H9 (cell line): ENCODE data around the gene DIAPH3. TPM values are rescaled to one million over a fixed set of nuclear protein-coding genes. Genes with fewer than 3 reads are reported as not detected.

ENCODE experiments used
- DNase-seq: peaks from one replicate; pipeline ENCODE4 v3.0.0-alpha.2; 2017
- H2AFZ ChIP-seq: one replicate; pipeline ENCODE4 v1.6.1; 2013; ENCODE audit warnings: mild to moderate bottlenecking, low read length, control low read depth, moderate library complexity
- H2AK5ac ChIP-seq: 2 replicates; pipeline ENCODE4 v1.6.1; 2013; ENCODE audit warnings: low read length, control low read depth, mixed read lengths; ENCODE audit not compliant: insufficient read length
- H2BK120ac ChIP-seq: one replicate; pipeline ENCODE4 v1.6.1; 2013; ENCODE audit warnings: low read depth, mild to moderate bottlenecking, low read length, control low read depth, inconsistent platforms; ENCODE audit not compliant: poor library complexity, severe bottlenecking
- H2BK12ac ChIP-seq: 2 replicates; pipeline ENCODE4 v1.6.1; 2013; ENCODE audit warnings: low read length, control low read depth, mixed read lengths, low read depth; ENCODE audit not compliant: insufficient read length
- H2BK15ac ChIP-seq: 2 replicates; pipeline ENCODE4 v1.6.1; 2013; ENCODE audit warnings: low read depth, low read length, control low read depth
- H2BK20ac ChIP-seq: one replicate; pipeline ENCODE4 v1.6.1; 2013; ENCODE audit warnings: low read depth, mild to moderate bottlenecking, low read length, control low read depth, inconsistent platforms; ENCODE audit not compliant: poor library complexity, severe bottlenecking
- H2BK5ac ChIP-seq: 2 replicates; pipeline ENCODE4 v1.6.1; 2013; ENCODE audit warnings: low read length, control low read depth, mixed read lengths; ENCODE audit not compliant: insufficient read length
- H3K14ac ChIP-seq: 2 replicates; pipeline ENCODE4 v1.6.1; 2013; ENCODE audit warnings: low read length, control low read depth; ENCODE audit not compliant: insufficient read depth
- H3K18ac ChIP-seq: 2 replicates; pipeline ENCODE4 v1.6.1; 2013; ENCODE audit warnings: low read depth, mild to moderate bottlenecking, mixed read lengths, low read length, control low read depth; ENCODE audit not compliant: insufficient read length
- H3K23ac ChIP-seq: 2 replicates; pipeline ENCODE4 v1.6.1; 2013; ENCODE audit warnings: low read length, control low read depth, mixed read lengths, low read depth; ENCODE audit not compliant: insufficient read length
- H3K23me2 ChIP-seq: 2 replicates; pipeline ENCODE4 v1.6.1; 2013; ENCODE audit warnings: low read depth, mild to moderate bottlenecking, mixed read lengths, low read length, control low read depth; ENCODE audit not compliant: insufficient read length, poor library complexity, severe bottlenecking
- H3K27ac ChIP-seq: 2 replicates; pipeline ENCODE4 v1.5.1; 2013; ENCODE audit warnings: low read length, control low read depth, mixed read lengths, low read depth; ENCODE audit not compliant: insufficient read length
- H3K27me3 ChIP-seq: 2 replicates; pipeline ENCODE4 v1.6.1; 2013; ENCODE audit warnings: low read length, control low read depth, inconsistent platforms; ENCODE audit not compliant: insufficient read depth
- H3K4ac ChIP-seq: 2 replicates; pipeline ENCODE4 v1.6.1; 2013; ENCODE audit warnings: low read depth, mild to moderate bottlenecking, control low read depth, inconsistent platforms, low read length, moderate library complexity
- H3K4me1 ChIP-seq: 2 replicates; pipeline ENCODE4 v1.6.1; 2013; ENCODE audit warnings: low read length, control low read depth, inconsistent platforms; ENCODE audit not compliant: insufficient read depth
- H3K4me2 ChIP-seq: 2 replicates; pipeline ENCODE4 v1.6.1; 2013; ENCODE audit warnings: low read length, control low read depth, mixed read lengths; ENCODE audit not compliant: insufficient read length, insufficient read depth
- H3K56ac ChIP-seq: 2 replicates; pipeline ENCODE4 v1.6.1; 2013; ENCODE audit warnings: low read depth, mild to moderate bottlenecking, mixed read lengths, low read length, control low read depth; ENCODE audit not compliant: insufficient read length
- H3K79me1 ChIP-seq: 2 replicates; pipeline ENCODE4 v1.6.1; 2013; ENCODE audit warnings: low read depth, mild to moderate bottlenecking, moderate library complexity, low read length, control low read depth, inconsistent platforms; ENCODE audit not compliant: insufficient read depth, poor library complexity, severe bottlenecking
- H3K79me2 ChIP-seq: 2 replicates; pipeline ENCODE4 v1.6.1; 2013; ENCODE audit warnings: low read length, control low read depth, inconsistent platforms; ENCODE audit not compliant: insufficient read depth
- H3K9ac ChIP-seq: 2 replicates; pipeline ENCODE4 v1.6.1; 2013; ENCODE audit warnings: low read length, control low read depth, mixed read lengths; ENCODE audit not compliant: insufficient read length; ENCODE audit errors: extremely low read depth
- H3K9me3 ChIP-seq: one replicate; pipeline ENCODE4 v1.6.1; 2013; ENCODE audit warnings: low read depth, low read length, inconsistent platforms; ENCODE audit not compliant: control insufficient read depth
- H3T11ph ChIP-seq: one replicate; pipeline ENCODE4 v1.6.1; 2013; ENCODE audit warnings: mild to moderate bottlenecking, low read length, control low read depth, inconsistent platforms
- H4K20me1 ChIP-seq: one replicate; pipeline ENCODE4 v1.6.1; 2013; ENCODE audit not compliant: control insufficient read depth, insufficient read length, insufficient read depth
- H4K5ac ChIP-seq: 2 replicates; pipeline ENCODE4 v1.6.1; 2013; ENCODE audit warnings: low read depth, mild to moderate bottlenecking, mixed read lengths, low read length, control low read depth; ENCODE audit not compliant: insufficient read length
- H4K8ac ChIP-seq: replicated peaks from 2 replicates; pipeline ENCODE4 v1.6.1; 2013; ENCODE audit warnings: low read length, control low read depth, mixed read lengths, low read depth; ENCODE audit not compliant: insufficient read length
- H4K91ac ChIP-seq: 2 replicates; pipeline ENCODE4 v1.6.1; 2013; ENCODE audit warnings: low read depth, mild to moderate bottlenecking, moderate library complexity, mixed read lengths, low read length, control low read depth; ENCODE audit not compliant: insufficient read length
- H3K27ac Mint-ChIP-seq, 3 experiments: 2 replicates in 2 of 3; 3 replicates in 1 of 3; pipeline ENCODE4 v1.8.0; 2020 to 2021; ENCODE audit warnings: mixed read lengths in 3 of 3, mild to moderate bottlenecking in 1 of 3, moderate library complexity in 1 of 3
- H3K27me3 Mint-ChIP-seq: 2 replicates; pipeline ENCODE4 v1.8.0; 2021; ENCODE audit warnings: low read depth, mild to moderate bottlenecking, moderate library complexity, mixed read lengths
- H3K36me3 Mint-ChIP-seq, 3 experiments: 2 replicates in 2 of 3; 3 replicates in 1 of 3; pipeline ENCODE4 v1.8.0; 2020 to 2021; ENCODE audit warnings: low read depth in 3 of 3, mixed read lengths in 3 of 3; ENCODE audit not compliant: insufficient read depth in 1 of 3
- H3K4me1 Mint-ChIP-seq, 2 experiments: 2 replicates each; pipeline ENCODE4 v1.8.0; 2020; ENCODE audit warnings: mixed read lengths in 2 of 2
- H3K4me3 Mint-ChIP-seq, 2 experiments: 2 replicates in 1 of 2; 3 replicates in 1 of 2; pipeline ENCODE4 v1.8.0; 2020 to 2021; ENCODE audit warnings: mild to moderate bottlenecking in 2 of 2, mixed read lengths in 2 of 2, moderate library complexity in 1 of 2
- H3K9me3 Mint-ChIP-seq, 2 experiments: 2 replicates in 1 of 2; 3 replicates in 1 of 2; pipeline ENCODE4 v1.8.0; 2020; ENCODE audit warnings: mild to moderate bottlenecking in 2 of 2, mixed read lengths in 2 of 2, moderate library complexity in 1 of 2
- total RNA-seq: library from RNA; stranded (reverse); gene quantifications from 2 replicates; pipeline ENCODE4 v1.2.1, GENCODE V29; 2021
- TF ChIP-seq, protein P1 (sequence below): fragments of 200-600 bp; sonication (generic); conservative IDR thresholded peaks from 3 replicates; pipeline ENCODE4 v1.8.0; 2021; ENCODE audit warnings: antibody characterized with exemption, mild to moderate bottlenecking

DIAPH3 gene
- total RNA-seq, 1 experiment from 2014 or later: 23.1 TPM

DNA sequence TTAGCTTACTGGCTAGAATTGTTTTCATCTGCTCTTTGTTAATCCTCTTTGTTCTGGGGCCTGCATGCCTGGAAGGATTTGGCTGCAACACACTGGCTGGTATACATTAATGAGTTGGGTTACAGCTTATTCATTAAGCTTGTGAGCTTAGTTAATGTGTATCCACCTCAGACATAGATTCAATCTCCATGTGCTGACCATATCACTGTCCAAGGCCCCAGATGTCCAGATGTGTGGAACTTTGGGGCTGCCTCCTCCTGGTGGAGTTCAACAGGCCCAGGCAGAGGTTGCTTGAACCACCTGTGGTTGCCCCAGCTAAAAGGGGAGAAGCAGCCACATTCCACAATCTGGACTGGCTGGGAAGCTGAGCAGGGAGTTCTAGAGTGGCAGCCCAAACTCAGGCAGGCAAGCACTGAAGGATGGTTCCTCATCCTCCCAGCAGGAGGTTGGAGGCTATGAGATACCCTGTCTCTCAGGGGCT, 5.4 kb downstream of the DIAPH3 start:
- H2BK120ac ChIP-seq: no peak overlapping the region
- H3K56ac ChIP-seq: no peak overlapping the region
- H3K4me1 ChIP-seq: no peaks in the 10 kb centered on the region
- Mint-ChIP-seq H3K4me1 (peaks cover 44 to 52% of the 10 kb centered on the region in 2 experiments), H3K27ac (peak overlapping the region; percentile 62 to 89 (median 85); a peak in 5 of 7 replicates), H3K4me3 (no peak overlapping the region), H3K36me3 (peaks cover 10 to 32% (median 20%) of the 10 kb centered on the region in 3 experiments), H3K27me3 (no peaks in the 10 kb centered on the region), H3K9me3 (no peaks in the 10 kb centered on the region; a peak in 1 of 5 replicates)
- H3K79me1 ChIP-seq: peaks cover 4% of the 10 kb centered on the region
- H2BK20ac ChIP-seq: no peak overlapping the region
- no peak overlapping the region for H3K14ac ChIP-seq
- no peak overlapping the region for H3K4me2 ChIP-seq
- H2AFZ ChIP-seq: no peak overlapping the region
- TF ChIP-seq, protein P1, sequence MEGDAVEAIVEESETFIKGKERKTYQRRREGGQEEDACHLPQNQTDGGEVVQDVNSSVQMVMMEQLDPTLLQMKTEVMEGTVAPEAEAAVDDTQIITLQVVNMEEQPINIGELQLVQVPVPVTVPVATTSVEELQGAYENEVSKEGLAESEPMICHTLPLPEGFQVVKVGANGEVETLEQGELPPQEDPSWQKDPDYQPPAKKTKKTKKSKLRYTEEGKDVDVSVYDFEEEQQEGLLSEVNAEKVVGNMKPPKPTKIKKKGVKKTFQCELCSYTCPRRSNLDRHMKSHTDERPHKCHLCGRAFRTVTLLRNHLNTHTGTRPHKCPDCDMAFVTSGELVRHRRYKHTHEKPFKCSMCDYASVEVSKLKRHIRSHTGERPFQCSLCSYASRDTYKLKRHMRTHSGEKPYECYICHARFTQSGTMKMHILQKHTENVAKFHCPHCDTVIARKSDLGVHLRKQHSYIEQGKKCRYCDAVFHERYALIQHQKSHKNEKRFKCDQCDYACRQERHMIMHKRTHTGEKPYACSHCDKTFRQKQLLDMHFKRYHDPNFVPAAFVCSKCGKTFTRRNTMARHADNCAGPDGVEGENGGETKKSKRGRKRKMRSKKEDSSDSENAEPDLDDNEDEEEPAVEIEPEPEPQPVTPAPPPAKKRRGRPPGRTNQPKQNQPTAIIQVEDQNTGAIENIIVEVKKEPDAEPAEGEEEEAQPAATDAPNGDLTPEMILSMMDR: no peak
- H3K18ac ChIP-seq: no peak overlapping the region
- no peaks in the 10 kb centered on the region for H3K23me2 ChIP-seq
- no peak overlapping the region for H3K4ac ChIP-seq
- H4K8ac ChIP-seq: no peak overlapping the region
- no peak overlapping the region for H4K91ac ChIP-seq
- DNase-seq: no peak
- H3K27ac ChIP-seq: no peak overlapping the region
- H2BK12ac ChIP-seq: no peak overlapping the region
- no peak overlapping the region for H2BK5ac ChIP-seq
- no peak overlapping the region for H3K9ac ChIP-seq
- H3K79me2 ChIP-seq: peaks cover 29% of the 10 kb centered on the region; the same call in 1 of the 2 replicates
- H4K20me1 ChIP-seq: no peaks in the 10 kb centered on the region
- H2AK5ac ChIP-seq: no peak overlapping the region
- no peak overlapping the region for H4K5ac ChIP-seq
- no peaks in the 10 kb centered on the region for H3K27me3 ChIP-seq
- no peaks in the 10 kb centered on the region for H3K9me3 ChIP-seq
- no peak overlapping the region for H3T11ph ChIP-seq
- no peak overlapping the region for H2BK15ac ChIP-seq
- H3K23ac ChIP-seq: no peak overlapping the region
